Natural killer cell (primary cell): ENCODE data around the gene MCOLN2. TPM values are rescaled to one million over a fixed set of nuclear protein-coding genes. Genes with fewer than 3 reads are reported as not detected.

Source experiments
- ATAC-seq, 3 donors: fragments of 150-1000 bp in 2 of 3; fragments of 200-7000 bp in 1 of 3; cut with Tn5 transposase; 1 replicate in 1 of 3; 2 replicates in 2 of 3; pipeline ENCODE4 v1.10.0; 2021; ENCODE audit warnings: mild to moderate bottlenecking in 2 of 3, moderate library complexity in 2 of 3
- DNase-seq, 2 donors: peaks; one replicate each; pipeline versions ENCODE4 v3.0.0 to v3.0.0-alpha.2; 2013 to 2021; ENCODE audit warnings: mixed read lengths in 1 of 2
- H3K27ac ChIP-seq: one replicate; pipeline ENCODE4 v1.5.1; 2013; ENCODE audit warnings: mild to moderate bottlenecking, low read length
- H3K27me3 ChIP-seq: one replicate; pipeline ENCODE4 v1.6.1; 2013; ENCODE audit warnings: low read length; ENCODE audit not compliant: control insufficient read depth, insufficient read depth
- H3K36me3 ChIP-seq: one replicate; pipeline ENCODE4 v1.6.1; 2013; ENCODE audit warnings: low read length; ENCODE audit not compliant: control insufficient read depth, insufficient read depth
- H3K4me1 ChIP-seq: one replicate; pipeline ENCODE4 v1.6.1; 2013; ENCODE audit warnings: low read length; ENCODE audit not compliant: control insufficient read depth, insufficient read depth
- H3K4me3 ChIP-seq: one replicate; pipeline ENCODE4 v1.5.1; 2013; ENCODE audit warnings: low read length
- H3K9me3 ChIP-seq: one replicate; pipeline ENCODE4 v1.6.1; 2013; ENCODE audit warnings: low read length; ENCODE audit not compliant: control insufficient read depth, insufficient read depth
- H3K27ac Mint-ChIP-seq, 2 donors: one replicate each; pipeline ENCODE4 v1.8.0; 2022; ENCODE audit warnings: mild to moderate bottlenecking in 2 of 2, mixed read lengths in 2 of 2, moderate library complexity in 1 of 2
- H3K27me3 Mint-ChIP-seq, 2 donors: one replicate each; pipeline ENCODE4 v1.8.0; 2022; ENCODE audit warnings: low read depth in 2 of 2, mixed read lengths in 2 of 2
- H3K36me3 Mint-ChIP-seq: one replicate; pipeline ENCODE4 v1.8.0; 2022; ENCODE audit warnings: mixed read lengths
- H3K4me1 Mint-ChIP-seq, 2 donors: one replicate each; pipeline ENCODE4 v1.8.0; 2022; ENCODE audit warnings: mixed read lengths in 2 of 2
- H3K4me3 Mint-ChIP-seq: one replicate; pipeline ENCODE4 v1.8.0; 2022; ENCODE audit warnings: mild to moderate bottlenecking, moderate library complexity, mixed read lengths
- H3K9me3 Mint-ChIP-seq, 2 donors: one replicate each; pipeline ENCODE4 v1.8.0; 2022; ENCODE audit warnings: mixed read lengths in 2 of 2
- CTCF ChIP-seq: fragments of 200-600 bp; IDR thresholded peaks from one replicate; pipeline ENCODE4 v1.8.0; 2022; ENCODE audit warnings: antibody characterized with exemption
- WGBS: methylation state at CpG from one replicate; pipeline ENCODE4 v1.1.7; 2013; ENCODE audit warnings: missing lambda C conversion rate; ENCODE audit not compliant: insufficient coverage; 5-methylcytosine and 5-hydroxymethylcytosine counted together
- intact Hi-C: fragments of 100-400 bp; cut with micrococcal nuclease; formaldehyde crosslinking; loops from one replicate; pipeline ENCODE4 v1.14.2; 2022
- total RNA-seq, 4 donors: library from RNA; stranded (reverse); fragments of 120-200 nt in 1 of 4; gene quantifications; one replicate each; pipeline versions ENCODE4 v1.2.3 to v1.2.4, GENCODE V29; 2013 to 2022

MCOLN2 gene
- total RNA-seq, 3 donors from 2014 or later (not counting 1 experiment from before 2014, with no cell fraction given): 0.84 to 23.9 (median 3.8) TPM

- Histone ChIP-seq H3K9me3 (no peaks in the 10 kb centered on the region), H3K4me1 (peaks cover 9% of the 10 kb centered on the region), H3K36me3 (no peaks in the 10 kb centered on the region), H3K27me3 (no peaks in the 10 kb centered on the region), H3K27ac (no peak overlapping the region), H3K4me3 (no peak overlapping the region)
- Mint-ChIP-seq H3K4me3 (no peak overlapping the region), H3K4me1 (peaks cover 12 to 18% of the 10 kb centered on the region in 2 donors), H3K9me3 (no peaks in the 10 kb centered on the region), H3K27ac (no peak overlapping the region), H3K27me3 (peaks cover 0 to 3% of the 10 kb centered on the region in 2 donors), H3K36me3 (no peaks in the 10 kb centered on the region)
- TF ChIP-seq CTCF: no peak
- ATAC-seq: no peak
- no peak for DNase-seq
- 94% methylated on average over 1 of the region's 1 CpG for WGBS
- intact Hi-C loops: no loop called here
Observed at GRCh38 chr1:84941843-84942242, 55.1 kb downstream of the MCOLN2 start.

GRCh38 chr1:84940481-84940880, 56.4 kb downstream of the MCOLN2 start:
- Histone ChIP-seq H3K4me3 (no peak overlapping the region), H3K27ac (no peak overlapping the region), H3K9me3 (no peaks in the 10 kb centered on the region), H3K36me3 (no peaks in the 10 kb centered on the region), H3K4me1 (peaks cover 6% of the 10 kb centered on the region), H3K27me3 (no peaks in the 10 kb centered on the region)
- 93% methylated on average over 4 of the region's 4 CpGs for WGBS
- no peak for ATAC-seq
- Mint-ChIP-seq H3K27me3 (peaks cover 0 to 3% of the 10 kb centered on the region in 2 donors), H3K36me3 (no peaks in the 10 kb centered on the region), H3K4me1 (peaks cover 11 to 13% of the 10 kb centered on the region in 2 donors), H3K9me3 (no peaks in the 10 kb centered on the region), H3K4me3 (no peak overlapping the region), H3K27ac (no peak overlapping the region)
- no peak for DNase-seq
- no peak for TF ChIP-seq CTCF
- intact Hi-C loops: no loop called here

- no peak overlapping the region for H3K27ac ChIP-seq
- no peak overlapping the region for H3K4me3 ChIP-seq
- H3K27ac Mint-ChIP-seq: no peak overlapping the region
- H3K4me1 ChIP-seq: peaks cover 5% of the 10 kb centered on the region
- no peak overlapping the region for H3K4me3 Mint-ChIP-seq
- no peaks in the 10 kb centered on the region for H3K9me3 Mint-ChIP-seq
- no peaks in the 10 kb centered on the region for H3K27me3 ChIP-seq
- no peaks in the 10 kb centered on the region for H3K36me3 Mint-ChIP-seq
- DNase-seq (no peak), ATAC-seq (no peak)
- WGBS: 96% methylated on average over 11 of the region's 11 CpGs
- peaks cover 0 to 3% of the 10 kb centered on the region in 2 donors for H3K27me3 Mint-ChIP-seq
- TF ChIP-seq CTCF: no peak
- no peaks in the 10 kb centered on the region for H3K9me3 ChIP-seq
- intact Hi-C loops: loop anchor here (10.0 kb wide), 1 partner anchor 1035 kb away; no protein-coding TSS in a partner anchor
- H3K36me3 ChIP-seq: no peaks in the 10 kb centered on the region
- H3K4me1 Mint-ChIP-seq: peaks cover 4 to 7% of the 10 kb centered on the region in 2 donors
Observed at GRCh38 chr1:84939761-84940160, 57.2 kb downstream of the MCOLN2 start.

GRCh38 chr1:84939151-84939550, 57.8 kb downstream of the MCOLN2 start:
- intact Hi-C loops: loop anchor here (10.0 kb wide), 1 partner anchor 1034 kb away; no protein-coding TSS in a partner anchor
- Mint-ChIP-seq H3K9me3 (no peaks in the 10 kb centered on the region), H3K4me3 (no peak overlapping the region), H3K27me3 (peaks cover 0 to 3% of the 10 kb centered on the region in 2 donors), H3K27ac (no peak overlapping the region), H3K4me1 (peaks cover 0 to 1% of the 10 kb centered on the region in 2 donors), H3K36me3 (no peaks in the 10 kb centered on the region)
- Histone ChIP-seq H3K36me3 (no peaks in the 10 kb centered on the region), H3K9me3 (no peaks in the 10 kb centered on the region), H3K27ac (no peak overlapping the region), H3K4me3 (no peak overlapping the region), H3K4me1 (peaks cover 3% of the 10 kb centered on the region), H3K27me3 (no peaks in the 10 kb centered on the region)
- no peak for ATAC-seq
- DNase-seq: no peak
- TF ChIP-seq CTCF: no peak
- 77% methylated on average over 8 of the region's 8 CpGs for WGBS
